Measurements from ENCODE around the gene TRAPPC8.
"Not testable (repeated sequence)": the region's sequence is repeated elsewhere in the genome, so short reads cannot be mapped to it uniquely, and the experiment has no call there.

DNA sequence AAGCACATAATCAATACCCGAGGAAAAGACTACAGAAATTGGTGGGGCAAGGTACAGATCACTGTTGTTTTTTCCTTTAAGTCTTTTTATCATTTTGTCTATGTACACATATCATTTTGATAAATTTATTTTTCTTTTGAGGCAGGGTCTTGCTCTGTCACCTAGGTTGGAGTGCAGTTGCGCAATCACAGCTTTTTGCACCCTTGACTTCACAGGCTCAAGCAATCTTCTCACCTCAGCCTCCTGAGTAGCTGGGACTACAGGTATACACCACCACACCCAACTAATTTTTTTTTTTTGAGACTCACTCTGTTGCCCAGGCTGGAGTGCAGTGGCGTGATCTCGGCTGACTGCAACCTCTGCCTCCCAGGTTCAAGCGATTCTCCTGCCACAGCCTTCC, 15.9 kb downstream of the TRAPPC8 start:
- TF ChIP-seq POLR2A (IDR thresholded peaks at IDR 0.05; ENCODE audit: low read length); USF2 (IDR thresholded peaks at IDR 0.05): not testable (repeated sequence)
- TF ChIP-seq, protein P1, sequence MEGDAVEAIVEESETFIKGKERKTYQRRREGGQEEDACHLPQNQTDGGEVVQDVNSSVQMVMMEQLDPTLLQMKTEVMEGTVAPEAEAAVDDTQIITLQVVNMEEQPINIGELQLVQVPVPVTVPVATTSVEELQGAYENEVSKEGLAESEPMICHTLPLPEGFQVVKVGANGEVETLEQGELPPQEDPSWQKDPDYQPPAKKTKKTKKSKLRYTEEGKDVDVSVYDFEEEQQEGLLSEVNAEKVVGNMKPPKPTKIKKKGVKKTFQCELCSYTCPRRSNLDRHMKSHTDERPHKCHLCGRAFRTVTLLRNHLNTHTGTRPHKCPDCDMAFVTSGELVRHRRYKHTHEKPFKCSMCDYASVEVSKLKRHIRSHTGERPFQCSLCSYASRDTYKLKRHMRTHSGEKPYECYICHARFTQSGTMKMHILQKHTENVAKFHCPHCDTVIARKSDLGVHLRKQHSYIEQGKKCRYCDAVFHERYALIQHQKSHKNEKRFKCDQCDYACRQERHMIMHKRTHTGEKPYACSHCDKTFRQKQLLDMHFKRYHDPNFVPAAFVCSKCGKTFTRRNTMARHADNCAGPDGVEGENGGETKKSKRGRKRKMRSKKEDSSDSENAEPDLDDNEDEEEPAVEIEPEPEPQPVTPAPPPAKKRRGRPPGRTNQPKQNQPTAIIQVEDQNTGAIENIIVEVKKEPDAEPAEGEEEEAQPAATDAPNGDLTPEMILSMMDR (IDR thresholded peaks at IDR 0.05) = not testable (repeated sequence)

Measured in A549 (cell line).